K562 (cell line): ENCODE results near the gene NDST1. TPM values are rescaled to one million over a fixed set of nuclear protein-coding genes. Genes with fewer than 3 reads are reported as not detected.
A peak's percentile ranks its signal among the peaks of the same experiment; 100 is the strongest.

ENCODE experiments used
- ATAC-seq: fragments of 200-7000 bp; cut with Tn5 transposase; 3 replicates; pipeline ENCODE4 v1.9.1; 2020; ENCODE audit warnings: moderate library complexity
- BruUV-seq: library from RNA; stranded (reverse); fragments of 400-500 nt; replicated peaks from 2 replicates; lab custom pipeline; 2021; lab: Mats Ljungman, UMichigan
- CTCF ChIA-PET: fragments of 300-600 bp; formaldehyde crosslinking; extraction: SDS; loops from one replicate; lab custom pipeline; 2021; ENCODE audit warnings: low intra/inter-chr PET ratio; lab: Yijun Ruan, JAX
- POLR2A ChIA-PET: fragments of 300-600, 350-650 bp; sonication (Branson Sonifier 250); formaldehyde crosslinking; extraction: SDS; loops from one replicate; lab custom pipeline; 2021; ENCODE audit warnings: antibody characterized with exemption, inconsistent platforms; lab: Yijun Ruan, JAX
- DNase-seq, 4 experiments: peaks; one replicate each; pipeline versions ENCODE4 v3.0.0 to v3.0.0-alpha.2; 2011 to 2018; ENCODE audit warnings: low spot score in 3 of 4, mixed read lengths in 3 of 4; ENCODE audit errors: extremely low read depth in 1 of 4
- FAIRE-seq: peaks from 2 replicates; lab custom pipeline; 2011; peaks lifted over from hg19 to GRCh38; lab: Jason Lieb, UNC
- H2AFZ ChIP-seq: 2 replicates; pipeline ENCODE4 v1.6.0; 2011; ENCODE audit warnings: low read depth, low read length, control low read depth, inconsistent platforms
- H3K27ac ChIP-seq: fragments of 200-600 bp; 3 replicates; pipeline ENCODE4 v1.8.0; 2011; ENCODE audit warnings: low read depth, mild to moderate bottlenecking, control low read depth, inconsistent platforms, low read length, moderate library complexity, mixed read lengths; ENCODE audit errors: extremely low read depth
- H3K27me3 ChIP-seq, 2 experiments: fragments of 300-600 bp in 1 of 2; 2 replicates in 1 of 2; 3 replicates in 1 of 2; pipeline versions ENCODE4 v1.6.0 to v1.8.0; 2011; ENCODE audit warnings: inconsistent platforms in 2 of 2, low read length in 2 of 2, mild to moderate bottlenecking in 1 of 2, mixed read lengths in 1 of 2, moderate library complexity in 1 of 2; ENCODE audit not compliant: control insufficient read depth in 2 of 2, insufficient read depth in 2 of 2
- H3K36me3 ChIP-seq: fragments of 300-600 bp; 3 replicates; pipeline ENCODE4 v1.8.0; 2011; ENCODE audit warnings: mild to moderate bottlenecking, low read length, inconsistent platforms; ENCODE audit not compliant: control insufficient read depth, insufficient read depth
- H3K4me1 ChIP-seq, 2 experiments: fragments of 200-600 bp in 1 of 2; replicated peaks in 1 of 2; 2 replicates in 1 of 2; 3 replicates in 1 of 2; pipeline versions ENCODE4 v1.5.1 to v1.8.0; 2011; ENCODE audit warnings: inconsistent platforms in 2 of 2, low read length in 2 of 2, mild to moderate bottlenecking in 1 of 2, mixed read lengths in 1 of 2, moderate library complexity in 1 of 2; ENCODE audit not compliant: control insufficient read depth in 2 of 2, insufficient read depth in 2 of 2
- H3K4me2 ChIP-seq: 2 replicates; pipeline ENCODE4 v1.6.1; 2011; ENCODE audit warnings: low read length, control low read depth, inconsistent platforms, mixed read lengths; ENCODE audit not compliant: insufficient read depth
- H3K4me3 ChIP-seq: fragments of 200-600 bp; sonication (generic), shearing (Covaris generic); 2 replicates; pipeline ENCODE4 v1.5.1; 2016; ENCODE audit warnings: control low read depth, inconsistent platforms
- H3K79me2 ChIP-seq: fragments of 200-600 bp; 3 replicates; pipeline ENCODE4 v1.8.0; 2011; ENCODE audit warnings: low read length, inconsistent platforms; ENCODE audit not compliant: control insufficient read depth, insufficient read depth
- H3K9ac ChIP-seq, 2 experiments: 2 replicates each; pipeline versions ENCODE4 v1.6.0 to v1.6.1; 2011; ENCODE audit warnings: low read depth in 2 of 2, low read length in 2 of 2, control low read depth in 1 of 2, inconsistent platforms in 1 of 2, mild to moderate bottlenecking in 1 of 2, mixed read lengths in 1 of 2; ENCODE audit not compliant: insufficient read depth in 1 of 2
- H3K9me1 ChIP-seq: one replicate; pipeline ENCODE4 v1.6.0; 2011; ENCODE audit warnings: inconsistent platforms, mild to moderate bottlenecking, low read length, moderate library complexity; ENCODE audit not compliant: control insufficient read depth, insufficient read depth
- H3K9me3 ChIP-seq: replicated peaks from 2 replicates; pipeline ENCODE4 v1.5.1; 2011; ENCODE audit warnings: low read depth, low read length, inconsistent platforms; ENCODE audit not compliant: control insufficient read depth, insufficient read depth
- H4K20me1 ChIP-seq: replicated peaks from 2 replicates; pipeline ENCODE4 v1.6.1; 2011; ENCODE audit warnings: low read length, inconsistent platforms, mixed read lengths; ENCODE audit not compliant: control insufficient read depth, insufficient read depth
- ARID3A ChIP-seq: IDR thresholded peaks from 2 replicates; pipeline ENCODE4 v1.6.1; 2012; ENCODE audit warnings: low read depth, low read length, improper control_type of control experiment, borderline replicate concordance
- BCOR ChIP-seq: fragments of 450-650 bp; IDR thresholded peaks from 2 replicates; pipeline ENCODE4 v1.6.1; 2016
- CHD1 ChIP-seq: fragments of 200-600 bp; sonication (generic); IDR thresholded peaks from one replicate; pipeline ENCODE4 v1.6.1; 2012; ENCODE audit warnings: mild to moderate bottlenecking, moderate library complexity, low read length, inconsistent platforms
- DACH1 ChIP-seq: fragments of 450-650 bp; IDR thresholded peaks from 2 replicates; pipeline ENCODE4 v1.6.1; 2018; ENCODE audit not compliant: partially characterized antibody
- MAX ChIP-seq: sonication (generic); formaldehyde crosslinking; IDR thresholded peaks from 2 replicates; pipeline ENCODE4 v1.9.0; 2022; ENCODE audit warnings: mild to moderate bottlenecking, missing genetic modification reagents
- MIER1 ChIP-seq: fragments of 450-650 bp; IDR thresholded peaks from 2 replicates; pipeline ENCODE4 v1.6.1; 2016; ENCODE audit warnings: antibody characterized with exemption, mild to moderate bottlenecking, low read depth
- MTA3 ChIP-seq: fragments of 450-650 bp; formaldehyde crosslinking; IDR thresholded peaks from 2 replicates; pipeline ENCODE4 v1.6.1; 2017; ENCODE audit warnings: mild to moderate bottlenecking, borderline replicate concordance
- NCOA1 ChIP-seq: fragments of 450-650 bp; IDR thresholded peaks from 2 replicates; pipeline ENCODE4 v1.6.1; 2016; ENCODE audit warnings: low read depth
- PURB ChIP-seq: sonication (generic); formaldehyde crosslinking; IDR thresholded peaks from 2 replicates; pipeline ENCODE4 v1.9.0; 2021; ENCODE audit warnings: low read depth, mild to moderate bottlenecking, missing genetic modification reagents
- RAD21 ChIP-seq, 2 experiments: fragments of 250-450 bp in 1 of 2; fragments of 450-650 bp in 1 of 2; sonication (Bioruptor Pico) in 1 of 2; formaldehyde crosslinking in 1 of 2; IDR thresholded peaks in 1 of 2; conservative IDR thresholded peaks in 1 of 2; 2 replicates each; pipeline versions ENCODE4 v1.4.0 to v1.8.0; 2020 to 2022; ENCODE audit warnings: mild to moderate bottlenecking in 2 of 2, moderate library complexity in 1 of 2
- RBM25 ChIP-seq: fragments of 200-400 bp; formaldehyde crosslinking; IDR thresholded peaks from 2 replicates; pipeline ENCODE4 v1.6.1; 2018; ENCODE audit warnings: low read length, low read depth, moderate library complexity; ENCODE audit not compliant: severe bottlenecking
- SREBF2 ChIP-seq: sonication (generic); formaldehyde crosslinking; IDR thresholded peaks from 2 replicates; pipeline ENCODE4 v1.4.0; 2020; ENCODE audit warnings: mild to moderate bottlenecking, missing genetic modification reagents
- ZEB2 ChIP-seq: fragments of 450-650 bp; IDR thresholded peaks from 2 replicates; pipeline ENCODE4 v1.6.1; 2016
- ZNF518B ChIP-seq: fragments of 250-450 bp; sonication (Bioruptor Pico); IDR thresholded peaks from 2 replicates; pipeline ENCODE4 v1.5.0; 2021; ENCODE audit warnings: mild to moderate bottlenecking, moderate library complexity
- ZNF707 ChIP-seq: fragments of 250-450 bp; sonication (Bioruptor Pico); conservative IDR thresholded peaks from 2 replicates; pipeline ENCODE4 v1.8.0; 2022; ENCODE audit warnings: inconsistent platforms, mild to moderate bottlenecking, moderate library complexity
- WGBS: fragments of 100-300 bp; shearing (Covaris generic); methylation state at CpG from one replicate; pipeline ENCODE4 v1.1.6; 2016; ENCODE audit warnings: low coverage, mixed read lengths; ENCODE audit not compliant: insufficient coverage; ENCODE audit errors: missing lambda C conversion rate; 5-methylcytosine and 5-hydroxymethylcytosine counted together
- in situ Hi-C: fragments of 300-500 bp; cut with MboI; formaldehyde crosslinking; loops from 4 replicates; pipeline ENCODE4 v1.15.0; 2018; ENCODE audit warnings: inconsistent platforms, mixed read lengths
- intact Hi-C: fragments of 100-400 bp; cut with micrococcal nuclease; formaldehyde crosslinking; loops from 2 replicates; pipeline ENCODE4 v1.14.2; 2022
- polyA plus RNA-seq, 8 experiments: library from polyadenylated mRNA; depleted of rRNA in 4 of 8; stranded (reverse) in 5 of 8; unstranded in 3 of 8; fragments of >200 nt; fragmentation: Nextera tagmentation in 2 of 8; fragmentation: Illumina TruSeq in 1 of 8; extraction: Ambion mirVana in 2 of 8; extraction: Trizol in 1 of 8; gene quantifications; 2 replicates each; pipeline versions ENCODE4 v1.2.1 to v1.2.3, GENCODE V29; 2011 to 2014; ENCODE audit warnings: inconsistent platforms in 1 of 8, missing spikeins in 1 of 8
- total RNA-seq, 7 experiments: library from RNA; depleted of rRNA in 6 of 7; stranded (reverse); fragments of >200 nt in 6 of 7; fragmentation: Illumina TruSeq in 2 of 7; extraction: Trizol in 2 of 7; gene quantifications; 2 replicates each; pipeline versions ENCODE4 v1.2.1 to v1.2.3, GENCODE V29; 2011 to 2021; ENCODE audit warnings: low replicate concordance in 1 of 7

NDST1 gene
- total and polyA plus RNA-seq, 9 of the 15 experiments (the other 6 are each of a cell fraction or from before 2014, with no cell fraction given) = 0.38 to 47.9 (median 9.9) TPM

- Histone ChIP-seq H3K9ac (no peak overlapping the region), H3K27me3 (no peaks in the 10 kb centered on the region), H3K4me1 (peaks cover 0 to 4% of the 10 kb centered on the region in 2 experiments; a peak in 1 of 5 replicates), H3K9me1 (no peaks in the 10 kb centered on the region), H3K4me3 (no peak overlapping the region), H3K27ac (no peak overlapping the region), H3K79me2 (no peaks in the 10 kb centered on the region), H3K36me3 (no peaks in the 10 kb centered on the region), H3K9me3 (no peaks in the 10 kb centered on the region), H2AFZ (no peak overlapping the region), H3K4me2 (no peak overlapping the region), H4K20me1 (no peaks in the 10 kb centered on the region)
- FAIRE-seq (no peak), DNase-seq (no peak), ATAC-seq (no peak)
- in situ Hi-C loops = loop anchor here (5.0 kb wide), 2 partner anchors 91 to 286 kb away; partner anchors contain the start of gene IRGM
- BruUV-seq = no TSS peak
- 26% methylated on average over 4 of the region's 4 CpGs for WGBS
- intact Hi-C loops = loop anchor here (1.0 to 10.0 kb wide), 7 partner anchors 102 to 603 kb away; no protein-coding TSS in a partner anchor
- POLR2A ChIA-PET = interaction anchor here (0.6 kb wide), 2 partner anchors 85 to 125 kb away, joined by 3 read pairs; no protein-coding TSS in a partner anchor
- CTCF ChIA-PET = interaction anchor here (0.5 to 2.9 kb wide), 12 partner anchors 8 to 427 kb away, joined by 3 to 27 read pairs (median 4); partner anchors contain the start of genes IRGM, SMIM3 and SYNPO
- TF ChIP-seq MIER1 (no peak), RAD21 (CRISPR knock-in tag; conservative IDR thresholded peaks at IDR 0.05 in 1 of 2, IDR thresholded peaks at IDR 0.05 in 1 of 2) (no peak), MAX (CRISPR knock-in tag) (no peak), MTA3 (no peak), RBM25 (peak; percentile 5), NCOA1 (no peak), BCOR (peak; percentile 46), DACH1 (no peak), CHD1 (no peak), SREBF2 (CRISPR knock-in tag) (no peak), ZNF518B (no peak), ZNF707 (CRISPR knock-in tag) (no peak), ARID3A (no peak), ZEB2 (no peak), PURB (CRISPR knock-in tag) (no peak)
Measured at GRCh38 chr5:150561571-150562275, 53.8 kb downstream of the NDST1 start.
